DND-41 (cell line): Measurements from ENCODE around the gene CLEC17A.

ENCODE experiments used
- ATAC-seq: fragments of 200-7000 bp; cut with Tn5 transposase; 3 replicates; pipeline ENCODE4 v1.9.1; 2021; ENCODE audit warnings: low read depth; ENCODE audit not compliant: insufficient read depth
- DNase-seq: peaks from one replicate; pipeline ENCODE4 v3.0.0-alpha.2; 2020
- H2AFZ ChIP-seq: 2 replicates; pipeline ENCODE4 v1.6.0; 2012; ENCODE audit warnings: low read depth, low read length
- H3K27ac ChIP-seq: 2 replicates; pipeline ENCODE4 v1.5.1; 2012; ENCODE audit warnings: low read length, inconsistent platforms
- H3K27me3 ChIP-seq: fragments of 200-600 bp; sonication (generic); 2 replicates; pipeline ENCODE4 v1.6.0; 2012; ENCODE audit warnings: low read length, mild to moderate bottlenecking, inconsistent platforms; ENCODE audit not compliant: insufficient read depth, poor library complexity
- H3K36me3 ChIP-seq: 2 replicates; pipeline ENCODE4 v1.5.1; 2012; ENCODE audit warnings: low read length, inconsistent platforms; ENCODE audit not compliant: insufficient read depth
- H3K4me1 ChIP-seq: 2 replicates; pipeline ENCODE4 v1.5.1; 2012; ENCODE audit warnings: mild to moderate bottlenecking, low read length; ENCODE audit not compliant: insufficient read depth
- H3K4me2 ChIP-seq: 2 replicates; pipeline ENCODE4 v1.6.0; 2012; ENCODE audit warnings: mild to moderate bottlenecking, moderate library complexity, low read length, inconsistent platforms; ENCODE audit not compliant: insufficient read depth
- H3K4me3 ChIP-seq, 2 experiments: fragments of 200-600 bp in 1 of 2; shearing (Covaris generic) in 1 of 2; 2 replicates each; pipeline ENCODE4 v1.5.1; 2012 to 2016; ENCODE audit warnings: inconsistent platforms in 2 of 2, low read length in 2 of 2, mild to moderate bottlenecking in 2 of 2, low read depth in 1 of 2, moderate library complexity in 1 of 2
- H3K79me2 ChIP-seq: 2 replicates; pipeline ENCODE4 v1.6.0; 2012; ENCODE audit warnings: low read length, inconsistent platforms; ENCODE audit not compliant: insufficient read depth
- H3K9ac ChIP-seq: 2 replicates; pipeline ENCODE4 v1.6.0; 2012; ENCODE audit warnings: low read depth, mild to moderate bottlenecking, inconsistent platforms, low read length, moderate library complexity
- H3K9me3 ChIP-seq: 2 replicates; pipeline ENCODE4 v1.5.1; 2012; ENCODE audit warnings: low read length, moderate library complexity, mild to moderate bottlenecking, inconsistent platforms; ENCODE audit not compliant: insufficient read depth, severe bottlenecking
- H4K20me1 ChIP-seq: 2 replicates; pipeline ENCODE4 v1.6.0; 2012; ENCODE audit warnings: low read length; ENCODE audit not compliant: insufficient read depth
- CTCF ChIP-seq: IDR thresholded peaks from 2 replicates; pipeline ENCODE4 v1.5.1; 2012; ENCODE audit warnings: borderline replicate concordance, low read length, moderate library complexity, mild to moderate bottlenecking; ENCODE audit not compliant: poor library complexity, severe bottlenecking; ENCODE audit errors: extremely low read depth
- EZH2 ChIP-seq: IDR thresholded peaks from 3 replicates; pipeline ENCODE4 v1.6.1; 2012; ENCODE audit warnings: borderline replicate concordance, low read depth, mild to moderate bottlenecking, moderate library complexity, low read length, inconsistent platforms; ENCODE audit not compliant: severe bottlenecking

The CLEC17A gene

GRCh38 chr19:14561249-14561648 lies 21.6 kb upstream of the CLEC17A start:
- Histone ChIP-seq H3K36me3 (peaks cover 36% of the 10 kb centered on the region), H3K4me3 (no peak overlapping the region), H3K79me2 (peaks cover 60% of the 10 kb centered on the region), H3K27me3 (no peaks in the 10 kb centered on the region), H4K20me1 (peaks cover 72% of the 10 kb centered on the region), H3K4me2 (no peak overlapping the region), H3K9ac (no peak overlapping the region), H2AFZ (no peak overlapping the region), H3K4me1 (no peaks in the 10 kb centered on the region), H3K9me3 (no peaks in the 10 kb centered on the region), H3K27ac (no peak overlapping the region)
- no peak for TF ChIP-seq CTCF
- TF ChIP-seq EZH2 = no peak
- DNase-seq = no peak
- no peak for ATAC-seq

GRCh38 chr19:14561847-14562351 lies 21.0 kb upstream of the CLEC17A start:
- H3K27ac ChIP-seq = no peak overlapping the region
- no peak overlapping the region for H3K4me3 ChIP-seq
- H2AFZ ChIP-seq = no peak overlapping the region
- DNase-seq (no peak), ATAC-seq (no peak)
- H3K4me1 ChIP-seq = no peaks in the 10 kb centered on the region
- TF ChIP-seq CTCF (no peak), EZH2 (no peak)
- no peak overlapping the region for H3K4me2 ChIP-seq
- H3K79me2 ChIP-seq = peaks cover 53% of the 10 kb centered on the region
- no peaks in the 10 kb centered on the region for H3K9me3 ChIP-seq
- peaks cover 70% of the 10 kb centered on the region for H4K20me1 ChIP-seq
- no peaks in the 10 kb centered on the region for H3K27me3 ChIP-seq
- peaks cover 39% of the 10 kb centered on the region for H3K36me3 ChIP-seq
- H3K9ac ChIP-seq = no peak overlapping the region

GRCh38 chr19:14562660-14563589 lies 20.0 kb upstream of the CLEC17A start:
- H3K36me3 ChIP-seq = peaks cover 48% of the 10 kb centered on the region
- H2AFZ ChIP-seq = no peak overlapping the region
- H3K27me3 ChIP-seq = no peaks in the 10 kb centered on the region
- peaks cover 46% of the 10 kb centered on the region for H3K79me2 ChIP-seq
- no peaks in the 10 kb centered on the region for H3K9me3 ChIP-seq
- no peak for ATAC-seq
- 0 out of 2 replicates have a peak, but pooled peaks cover 4% of the 10 kb centered on the region for H3K4me1 ChIP-seq
- TF ChIP-seq EZH2 (no peak), CTCF (no peak)
- DNase-seq = no peak
- no peak overlapping the region for H3K4me2 ChIP-seq
- no peak overlapping the region for H3K9ac ChIP-seq
- no peak overlapping the region for H3K4me3 ChIP-seq
- H3K27ac ChIP-seq = no peak overlapping the region
- H4K20me1 ChIP-seq = peaks cover 79% of the 10 kb centered on the region
